HCT116 (cell line): Measurements from ENCODE around the gene UTF1. TPM values are rescaled to one million over a fixed set of nuclear protein-coding genes. Genes with fewer than 3 reads are reported as not detected.

Source experiments
- ATAC-seq: fragments of 200-7000 bp; cut with Tn5 transposase; 2 replicates; pipeline ENCODE4 v1.9.1; 2020; ENCODE audit warnings: mild to moderate bottlenecking, moderate library complexity
- BruUV-seq: library from RNA; stranded (reverse); fragments of 400-500 nt; replicated peaks from 2 replicates; lab custom pipeline; 2021; lab: Mats Ljungman, UMichigan
- CTCF ChIA-PET: fragments of 300-600 bp; sonication (Branson Sonifier 250); formaldehyde crosslinking; loops from one replicate; lab custom pipeline; 2021; ENCODE audit warnings: antibody characterized with exemption; lab: Charles Lee
- POLR2A ChIA-PET: fragments of 300-600, 350-600 bp; sonication (Branson Sonifier 250); formaldehyde crosslinking; loops from one replicate; lab custom pipeline; 2021; ENCODE audit warnings: antibody characterized with exemption; lab: Charles Lee
- RAD21 ChIA-PET, 2 experiments: fragments of 300-600 bp; sonication (Branson Sonifier 250); formaldehyde crosslinking; loops; one replicate each; lab custom pipeline; 2023; ENCODE audit warnings: low total read pairs in 2 of 2; ENCODE audit not compliant: uncharacterized antibody in 2 of 2, unreplicated experiment in 2 of 2, low non-redundant PET in 1 of 2; lab: Charles Lee
- DNase-seq: peaks from one replicate; pipeline ENCODE4 v3.0.0-alpha.2; 2010; ENCODE audit warnings: low read depth, low spot score
- H2AFZ ChIP-seq: fragments of 200-600 bp; shearing (Covaris generic), sonication (generic); 2 replicates; pipeline ENCODE4 v1.6.1; 2017; ENCODE audit warnings: low read depth, mixed run types, mixed read lengths, antibody characterized with exemption, low read length; ENCODE audit not compliant: poor library complexity, severe bottlenecking
- H3K27ac ChIP-seq: 2 replicates; pipeline ENCODE4 v1.5.1; 2012; ENCODE audit warnings: low read depth, low read length
- H3K27me3 ChIP-seq: fragments of 200-600 bp; sonication (generic); 2 replicates; pipeline ENCODE4 v1.6.1; 2016; ENCODE audit warnings: mixed run types, low read length, mixed read lengths; ENCODE audit not compliant: insufficient read depth
- H3K36me3 ChIP-seq, 2 experiments: fragments of 200-500 bp in 1 of 2; fragments of 200-600 bp in 1 of 2; sonication (Bioruptor generic) in 1 of 2; sonication (generic) in 1 of 2; 2 replicates each; pipeline versions ENCODE4 v1.5.1 to v1.6.1; 2014 to 2016; ENCODE audit warnings: low read length in 2 of 2, inconsistent platforms in 1 of 2, mixed read lengths in 1 of 2, mixed run types in 1 of 2; ENCODE audit not compliant: insufficient read depth in 2 of 2, control insufficient read depth in 1 of 2
- H3K4me1 ChIP-seq, 2 experiments: fragments of 200-600 bp in 1 of 2; sonication (generic) in 1 of 2; 2 replicates each; pipeline versions ENCODE4 v1.5.1 to v1.6.1; 2012 to 2017; ENCODE audit warnings: low read length in 2 of 2, inconsistent platforms in 1 of 2, mild to moderate bottlenecking in 1 of 2, mixed read lengths in 1 of 2, mixed run types in 1 of 2, moderate library complexity in 1 of 2; ENCODE audit not compliant: insufficient read depth in 2 of 2, control insufficient read depth in 1 of 2
- H3K4me2 ChIP-seq: fragments of 200-600 bp; sonication (generic); 2 replicates; pipeline ENCODE4 v1.6.1; 2017; ENCODE audit warnings: mixed run types, low read length, mixed read lengths
- H3K4me3 ChIP-seq, 2 experiments: fragments of 200-600 bp in 1 of 2; sonication (generic) in 1 of 2; replicated peaks in 1 of 2; 2 replicates each; pipeline ENCODE4 v1.5.1; 2011 to 2016; ENCODE audit warnings: low read length in 2 of 2, control low read depth in 1 of 2, low read depth in 1 of 2, mild to moderate bottlenecking in 1 of 2, mixed read lengths in 1 of 2, mixed run types in 1 of 2
- H3K79me2 ChIP-seq: fragments of 200-600 bp; sonication (generic); 2 replicates; pipeline ENCODE4 v1.6.1; 2017; ENCODE audit warnings: mild to moderate bottlenecking, mixed run types, low read length, moderate library complexity, mixed read lengths; ENCODE audit not compliant: insufficient read depth
- H3K9ac ChIP-seq: fragments of 200-600 bp; sonication (generic); 2 replicates; pipeline ENCODE4 v1.6.1; 2016; ENCODE audit warnings: low read length, mixed read lengths
- H3K9me2 ChIP-seq: fragments of 200-600 bp; sonication (generic), shearing (Covaris generic); 2 replicates; pipeline ENCODE4 v1.6.1; 2017; ENCODE audit warnings: mixed run types, mild to moderate bottlenecking, moderate library complexity; ENCODE audit not compliant: insufficient read depth
- H3K9me3 ChIP-seq, 2 experiments: fragments of 200-500 bp in 1 of 2; fragments of 200-600 bp in 1 of 2; sonication (Bioruptor generic) in 1 of 2; sonication (generic) in 1 of 2; 2 replicates each; pipeline ENCODE4 v1.6.1; 2014 to 2017; ENCODE audit warnings: low read length in 2 of 2, mixed read lengths in 2 of 2, inconsistent platforms in 1 of 2, low read depth in 1 of 2, mild to moderate bottlenecking in 1 of 2, mixed run types in 1 of 2, moderate library complexity in 1 of 2; ENCODE audit not compliant: control insufficient read depth in 1 of 2, insufficient read depth in 1 of 2
- H4K20me1 ChIP-seq: fragments of 200-600 bp; sonication (generic), shearing (Covaris generic); 2 replicates; pipeline ENCODE4 v1.6.1; 2017; ENCODE audit warnings: mixed run types, mild to moderate bottlenecking, moderate library complexity; ENCODE audit not compliant: insufficient read depth
- ATF3 ChIP-seq: IDR thresholded peaks from 2 replicates; pipeline ENCODE4 v1.6.1; 2012
- CBX3 ChIP-seq: IDR thresholded peaks from 2 replicates; pipeline ENCODE4 v1.6.1; 2012; ENCODE audit warnings: low read depth
- ELF1 ChIP-seq: IDR thresholded peaks from 2 replicates; pipeline ENCODE4 v1.6.1; 2012; ENCODE audit warnings: low read depth, borderline replicate concordance
- EZH2 ChIP-seq: fragments of 200-600 bp; sonication (generic); IDR thresholded peaks from 2 replicates; pipeline ENCODE4 v1.6.1; 2017; ENCODE audit warnings: antibody characterized with exemption, mixed run types
- FOSL1 ChIP-seq: IDR thresholded peaks from 2 replicates; pipeline ENCODE4 v1.6.1; 2012; ENCODE audit warnings: low read depth
- POLR2A ChIP-seq: IDR thresholded peaks from 2 replicates; pipeline ENCODE4 v1.7.0; 2011; ENCODE audit warnings: borderline replicate concordance; ENCODE audit not compliant: insufficient read depth, insufficient read length; ENCODE audit errors: extremely low read depth
- POLR2AphosphoS5 ChIP-seq: IDR thresholded peaks from 2 replicates; pipeline ENCODE4 v1.6.1; 2011; ENCODE audit warnings: mild to moderate bottlenecking, low read depth, low read length, moderate library complexity
- REST ChIP-seq: IDR thresholded peaks from 2 replicates; pipeline ENCODE4 v1.6.1; 2012; ENCODE audit warnings: low read depth
- SIN3A ChIP-seq: IDR thresholded peaks from 2 replicates; pipeline ENCODE4 v1.6.1; 2012; ENCODE audit warnings: low read depth
- SP1 ChIP-seq: IDR thresholded peaks from 2 replicates; pipeline ENCODE4 v1.6.1; 2012; ENCODE audit warnings: low read depth
- SRF ChIP-seq: IDR thresholded peaks from 2 replicates; pipeline ENCODE4 v1.6.1; 2012; ENCODE audit warnings: low read depth
- TCF7L2 ChIP-seq: IDR thresholded peaks from 2 replicates; pipeline ENCODE4 v1.7.0; 2011; ENCODE audit warnings: borderline replicate concordance, inconsistent platforms; ENCODE audit not compliant: insufficient read depth, insufficient read length; ENCODE audit errors: extremely low read depth
- YY1 ChIP-seq: IDR thresholded peaks from 2 replicates; pipeline ENCODE4 v1.6.1; 2011; ENCODE audit warnings: low read length, low read depth, moderate library complexity, mild to moderate bottlenecking; ENCODE audit not compliant: insufficient replicate concordance; ENCODE audit errors: extremely low read depth
- ZBTB33 ChIP-seq: IDR thresholded peaks from 2 replicates; pipeline ENCODE4 v1.6.1; 2011; ENCODE audit warnings: mild to moderate bottlenecking, low read length, moderate library complexity; ENCODE audit not compliant: insufficient replicate concordance; ENCODE audit errors: extremely low read depth
- ZFX ChIP-seq: fragments of 450-650 bp; IDR thresholded peaks from 2 replicates; pipeline ENCODE4 v1.6.1; 2017
- intact Hi-C: fragments of 100-400 bp; cut with micrococcal nuclease; formaldehyde crosslinking; loops from 2 replicates; pipeline ENCODE4 v1.10.0; 2022
- total RNA-seq: library from RNA; stranded (reverse); gene quantifications from one replicate; pipeline ENCODE4 v1.2.1, GENCODE V29; 2021; ENCODE audit not compliant: unreplicated experiment

UTF1 gene
- total RNA-seq, 1 experiment from 2014 or later: not detected

GRCh38 chr10:133185421-133185820, 44.6 kb upstream of the UTF1 start (continued):
- TF ChIP-seq REST (no peak), FOSL1 (no peak), CBX3 (no peak), YY1 (no peak)

GRCh38 chr10:133185916-133186315, 44.1 kb upstream of the UTF1 start:
- POLR2A ChIA-PET: no interaction called here
- CTCF ChIA-PET: no interaction called here
- H3K36me3 ChIP-seq: no peaks in the 10 kb centered on the region
- no peaks in the 10 kb centered on the region for H3K9me2 ChIP-seq
- no peaks in the 10 kb centered on the region for H3K4me1 ChIP-seq
- intact Hi-C loops: no loop called here
- H3K27me3 ChIP-seq: no peaks in the 10 kb centered on the region
- H3K4me2 ChIP-seq: no peak overlapping the region
- H3K79me2 ChIP-seq: no peaks in the 10 kb centered on the region
- DNase-seq (no peak), ATAC-seq (no peak)
- no peak overlapping the region for H3K4me3 ChIP-seq
- RAD21 ChIA-PET: no interaction called here
- TF ChIP-seq SRF (no peak), SP1 (no peak), POLR2AphosphoS5 (no peak), ZBTB33 (no peak), ATF3 (no peak), SIN3A (no peak), TCF7L2 (no peak), ELF1 (no peak), POLR2A (no peak), EZH2 (no peak), ZFX (no peak)
- H3K9ac ChIP-seq: no peak overlapping the region
- no peak overlapping the region for H3K27ac ChIP-seq
- no peak overlapping the region for H2AFZ ChIP-seq
- H3K9me3 ChIP-seq: no peaks in the 10 kb centered on the region
- H4K20me1 ChIP-seq: no peaks in the 10 kb centered on the region
- no TSS peak for BruUV-seq
